Mesenchymal stem cell (in vitro differentiated cells and primary cell): ENCODE data around the gene DPH7. TPM values are rescaled to one million over a fixed set of nuclear protein-coding genes. Genes with fewer than 3 reads are reported as not detected.
"Not testable (repeated sequence)": the region's sequence is repeated elsewhere in the genome, so short reads cannot be mapped to it uniquely, and the experiment has no call there.

Source experiments
- DNase-seq: peaks from one replicate; pipeline ENCODE4 v3.0.0-alpha.2; 2013
- H2AFZ ChIP-seq: one replicate; pipeline ENCODE4 v1.6.1; 2013; ENCODE audit warnings: low read depth, mild to moderate bottlenecking, control low read depth, inconsistent platforms, low read length, moderate library complexity
- H2AK5ac ChIP-seq: 2 replicates; pipeline ENCODE4 v1.6.1; 2013; ENCODE audit warnings: low read length, moderate library complexity, mild to moderate bottlenecking, inconsistent platforms; ENCODE audit not compliant: severe bottlenecking
- H2BK120ac ChIP-seq: one replicate; pipeline ENCODE4 v1.6.1; 2013; ENCODE audit warnings: low read depth, mild to moderate bottlenecking, inconsistent platforms, low read length, moderate library complexity
- H2BK12ac ChIP-seq, 2 experiments: one replicate each; pipeline ENCODE4 v1.6.1; 2013; ENCODE audit warnings: inconsistent platforms in 2 of 2, low read length in 2 of 2, mild to moderate bottlenecking in 2 of 2, moderate library complexity in 2 of 2, control low read depth in 1 of 2
- H2BK15ac ChIP-seq: one replicate; pipeline ENCODE4 v1.6.1; 2013; ENCODE audit warnings: mild to moderate bottlenecking, low read depth, inconsistent platforms; ENCODE audit not compliant: poor library complexity, severe bottlenecking
- H2BK5ac ChIP-seq: 2 replicates; pipeline ENCODE4 v1.6.1; 2013; ENCODE audit warnings: low read depth, mild to moderate bottlenecking, low read length, control low read depth, inconsistent platforms; ENCODE audit not compliant: poor library complexity, severe bottlenecking
- H3K14ac ChIP-seq, 2 experiments: one replicate each; pipeline ENCODE4 v1.6.1; 2013; ENCODE audit warnings: inconsistent platforms in 2 of 2, low read length in 2 of 2, control low read depth in 1 of 2, mild to moderate bottlenecking in 1 of 2, moderate library complexity in 1 of 2
- H3K18ac ChIP-seq, 2 experiments: one replicate each; pipeline ENCODE4 v1.6.1; 2013; ENCODE audit warnings: inconsistent platforms in 2 of 2, low read length in 2 of 2, control low read depth in 1 of 2, low read depth in 1 of 2, mild to moderate bottlenecking in 1 of 2
- H3K23ac ChIP-seq, 2 experiments: one replicate each; pipeline ENCODE4 v1.6.1; 2013; ENCODE audit warnings: inconsistent platforms in 2 of 2, low read length in 2 of 2, mild to moderate bottlenecking in 2 of 2, moderate library complexity in 2 of 2, control low read depth in 1 of 2
- H3K27ac ChIP-seq: 2 replicates; pipeline ENCODE4 v1.5.1; 2013; ENCODE audit warnings: mild to moderate bottlenecking, moderate library complexity, low read length, control low read depth, inconsistent platforms; ENCODE audit not compliant: poor library complexity, severe bottlenecking
- H3K27me3 ChIP-seq, 2 experiments: 2 replicates each; pipeline versions ENCODE4 v1.6.1 to v1.7.0; 2013; ENCODE audit warnings: low read length in 2 of 2, mild to moderate bottlenecking in 2 of 2, moderate library complexity in 2 of 2, control low read depth in 1 of 2, inconsistent platforms in 1 of 2; ENCODE audit not compliant: control insufficient read depth in 1 of 2, insufficient read depth in 1 of 2
- H3K36me3 ChIP-seq, 2 experiments: 2 replicates each; pipeline versions ENCODE4 v1.6.1 to v1.7.0; 2013; ENCODE audit warnings: low read length in 2 of 2, control low read depth in 1 of 2, inconsistent platforms in 1 of 2, low read depth in 1 of 2, mild to moderate bottlenecking in 1 of 2; ENCODE audit not compliant: insufficient read depth in 2 of 2, control insufficient read depth in 1 of 2
- H3K4ac ChIP-seq, 2 experiments: one replicate each; pipeline ENCODE4 v1.6.1; 2013; ENCODE audit warnings: inconsistent platforms in 2 of 2, low read length in 2 of 2, mild to moderate bottlenecking in 2 of 2, moderate library complexity in 2 of 2, control low read depth in 1 of 2, low read depth in 1 of 2
- H3K4me1 ChIP-seq: 2 replicates; pipeline ENCODE4 v1.6.1; 2013; ENCODE audit warnings: low read depth, low read length, control low read depth; ENCODE audit not compliant: control insufficient read depth, insufficient read depth
- H3K4me2 ChIP-seq: 2 replicates; pipeline ENCODE4 v1.6.1; 2013; ENCODE audit warnings: low read length, mild to moderate bottlenecking, inconsistent platforms; ENCODE audit not compliant: poor library complexity, severe bottlenecking
- H3K4me3 ChIP-seq, 2 experiments: 2 replicates each; pipeline versions ENCODE4 v1.5.1 to v1.7.0; 2013; ENCODE audit warnings: low read length in 2 of 2, mild to moderate bottlenecking in 2 of 2, control low read depth in 1 of 2, low read depth in 1 of 2; ENCODE audit not compliant: insufficient read depth in 1 of 2
- H3K79me1 ChIP-seq: replicated peaks from 2 replicates; pipeline ENCODE4 v1.6.1; 2013; ENCODE audit warnings: mild to moderate bottlenecking, control low read depth, low read length, inconsistent platforms; ENCODE audit not compliant: poor library complexity, severe bottlenecking
- H3K9ac ChIP-seq: 2 replicates; pipeline ENCODE4 v1.7.0; 2013; ENCODE audit warnings: mild to moderate bottlenecking, low read length, moderate library complexity
- H3K9me3 ChIP-seq: 2 replicates; pipeline ENCODE4 v1.7.0; 2013; ENCODE audit warnings: mild to moderate bottlenecking, low read length; ENCODE audit not compliant: control insufficient read depth
- H4K8ac ChIP-seq: one replicate; pipeline ENCODE4 v1.6.1; 2013; ENCODE audit warnings: inconsistent platforms, mild to moderate bottlenecking, low read length, moderate library complexity
- H4K91ac ChIP-seq: one replicate; pipeline ENCODE4 v1.6.1; 2013; ENCODE audit warnings: mild to moderate bottlenecking, low read length, inconsistent platforms
- WGBS: methylation state at CpG from one replicate; pipeline ENCODE4 v1.1.7; 2013; ENCODE audit warnings: mixed read lengths; 5-methylcytosine and 5-hydroxymethylcytosine counted together
- polyA plus RNA-seq, 2 experiments: library from polyadenylated mRNA; stranded (reverse); fragments of 200-250 nt; gene quantifications; one replicate each; pipeline ENCODE4 v1.2.3, GENCODE V29; 2013

The DPH7 gene
- polyA plus RNA-seq (2013, experiment 1 of 2): 14.4 TPM
- 14.8 TPM for polyA plus RNA-seq (2013, experiment 2 of 2)

- peak within 1 kb of the TSS in 1 of 2 experiments; percentile 29 for H2BK12ac ChIP-seq
- H2AFZ ChIP-seq: peak within 1 kb of the TSS; percentile 96
- H3K27ac ChIP-seq: peak within 1 kb of the TSS; percentile 33
- peak within 1 kb of the TSS; percentile 93 for H4K91ac ChIP-seq
- peaks cover 37% of the 10 kb centered on the region for H3K79me1 ChIP-seq
- peak within 1 kb of the TSS in 1 of 2 experiments; percentile 34 for H3K23ac ChIP-seq
- H3K36me3 ChIP-seq: peaks cover 65 to 66% of the 10 kb centered on the region in 2 experiments
- H3K4me2 ChIP-seq: peak within 1 kb of the TSS; percentile 79
- H2BK120ac ChIP-seq: peak within 1 kb of the TSS; percentile 54
- no peaks in the 10 kb centered on the region for H3K27me3 ChIP-seq
- no peaks in the 10 kb centered on the region for H3K9me3 ChIP-seq
- no peak within 1 kb of the TSS for H2AK5ac ChIP-seq
- H3K4ac ChIP-seq: peak within 1 kb of the TSS in 1 of 2 experiments; percentile 52
- peak within 1 kb of the TSS; percentile 84 to 91 for H3K4me3 ChIP-seq
- H3K9ac ChIP-seq: peak within 1 kb of the TSS; percentile 94
- H3K4me1 ChIP-seq: peaks cover 25% of the 10 kb centered on the region
- peak within 1 kb of the TSS; percentile 31 to 89 for H3K18ac ChIP-seq
- 2% methylated on average over 82 of the region's 82 CpGs for WGBS
- H2BK15ac ChIP-seq: no peak within 1 kb of the TSS
- peak within 1 kb of the TSS; percentile 98 for H4K8ac ChIP-seq
- H3K14ac ChIP-seq: peak within 1 kb of the TSS in 1 of 2 experiments; percentile 87
- DNase-seq: peak; percentile 93
- H2BK5ac ChIP-seq: no peak within 1 kb of the TSS
These were observed at the start of gene DPH7 for GRCh38 chr9:137578518-137579258. Gene DPH7, minus strand, starts transcription at chr9:137578925. Its CDS starts 148 bp downstream, at chr9:137578777.

- H3K18ac ChIP-seq: not testable (repeated sequence)
- WGBS: over 99% methylated on average over 13 of the region's 14 CpGs
These were observed 48.7 kb upstream of the DPH7 start for GRCh38 chr9:137627406-137627805.

GRCh38 chr9:137626464-137626863 lies 47.7 kb upstream of the DPH7 start:
- H3K9me3 ChIP-seq: no peaks in the 10 kb centered on the region
- no peaks in the 10 kb centered on the region for H3K79me1 ChIP-seq
- H3K4me3 ChIP-seq: no peak overlapping the region
- H2BK15ac ChIP-seq: no peak overlapping the region
- H4K8ac ChIP-seq: no peak overlapping the region
- no peaks in the 10 kb centered on the region for H3K27me3 ChIP-seq
- no peak overlapping the region for H4K91ac ChIP-seq
- H3K36me3 ChIP-seq: peaks cover 3 to 15% of the 10 kb centered on the region in 2 experiments
- H3K4ac ChIP-seq: no peak overlapping the region
- H3K9ac ChIP-seq: no peak overlapping the region
- no peak overlapping the region for H2BK5ac ChIP-seq
- H2AK5ac ChIP-seq: no peak overlapping the region
- H3K14ac ChIP-seq: no peak overlapping the region
- H2BK120ac ChIP-seq: no peak overlapping the region
- 95% methylated on average over 4 of the region's 4 CpGs for WGBS
- peaks cover 2% of the 10 kb centered on the region for H3K4me1 ChIP-seq
- no peak overlapping the region for H3K4me2 ChIP-seq
- no peak overlapping the region for H2BK12ac ChIP-seq
- H2AFZ ChIP-seq: no peak overlapping the region
- no peak overlapping the region for H3K27ac ChIP-seq
- no peak for DNase-seq
- no peak overlapping the region for H3K23ac ChIP-seq
- no peak overlapping the region for H3K18ac ChIP-seq

More at GRCh38 chr9:137627406-137627805, 48.7 kb upstream of the DPH7 start:
- H2BK15ac ChIP-seq, H2BK12ac ChIP-seq, H4K91ac ChIP-seq, H2BK5ac ChIP-seq, H3K4me3 ChIP-seq, H3K9ac ChIP-seq, H4K8ac ChIP-seq, H3K79me1 ChIP-seq, H3K14ac ChIP-seq, H3K4ac ChIP-seq, H3K9me3 ChIP-seq, H3K4me1 ChIP-seq, H3K23ac ChIP-seq, H2AFZ ChIP-seq, H3K27me3 ChIP-seq, DNase-seq, H3K4me2 ChIP-seq, H2AK5ac ChIP-seq, H3K27ac ChIP-seq, H2BK120ac ChIP-seq: not testable (repeated sequence)
- H3K36me3 ChIP-seq: peaks cover 3 to 15% of the 10 kb centered on the region in 2 experiments

GRCh38 chr9:137622211-137622610 lies 43.5 kb upstream of the DPH7 start:
- not testable (repeated sequence) for H3K23ac ChIP-seq, H3K4me2 ChIP-seq, H3K9me3 ChIP-seq, H2AFZ ChIP-seq, H3K4ac ChIP-seq, H3K79me1 ChIP-seq, H3K27me3 ChIP-seq, DNase-seq, H2BK15ac ChIP-seq, H2BK12ac ChIP-seq, H3K4me3 ChIP-seq, H3K18ac ChIP-seq, H2BK5ac ChIP-seq, H3K14ac ChIP-seq, H4K8ac ChIP-seq, H4K91ac ChIP-seq, H2BK120ac ChIP-seq, H2AK5ac ChIP-seq, H3K27ac ChIP-seq
- peaks cover 3 to 15% of the 10 kb centered on the region in 2 experiments for H3K36me3 ChIP-seq
- peak overlapping the region; percentile 11 for H3K9ac ChIP-seq
- H3K4me1 ChIP-seq: peaks cover 12% of the 10 kb centered on the region
- WGBS: 97% methylated on average over 4 of the region's 8 CpGs
